Measurements from ENCODE around the gene KCNJ3.

KCNJ3 gene

DNA sequence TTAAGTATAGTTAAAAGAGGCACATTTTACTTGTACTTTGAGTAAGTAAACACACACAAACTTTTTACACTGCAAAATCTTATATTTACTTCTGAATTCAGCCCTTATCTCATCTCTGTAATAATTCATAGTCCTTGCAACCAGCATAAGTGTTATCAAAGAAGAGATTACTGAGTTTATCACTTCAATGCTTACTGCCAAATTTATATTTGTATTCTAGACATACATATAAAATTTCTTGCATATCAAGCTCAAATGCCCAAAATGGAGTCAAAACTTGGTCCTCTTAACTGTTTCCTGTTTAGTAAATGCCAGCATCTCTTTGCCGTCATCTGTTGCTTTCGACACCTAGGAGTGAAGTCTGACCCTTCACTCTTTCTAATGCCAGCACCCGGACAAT lies 21.1 kb upstream of the KCNJ3 start:
- TF ChIP-seq, protein P1, sequence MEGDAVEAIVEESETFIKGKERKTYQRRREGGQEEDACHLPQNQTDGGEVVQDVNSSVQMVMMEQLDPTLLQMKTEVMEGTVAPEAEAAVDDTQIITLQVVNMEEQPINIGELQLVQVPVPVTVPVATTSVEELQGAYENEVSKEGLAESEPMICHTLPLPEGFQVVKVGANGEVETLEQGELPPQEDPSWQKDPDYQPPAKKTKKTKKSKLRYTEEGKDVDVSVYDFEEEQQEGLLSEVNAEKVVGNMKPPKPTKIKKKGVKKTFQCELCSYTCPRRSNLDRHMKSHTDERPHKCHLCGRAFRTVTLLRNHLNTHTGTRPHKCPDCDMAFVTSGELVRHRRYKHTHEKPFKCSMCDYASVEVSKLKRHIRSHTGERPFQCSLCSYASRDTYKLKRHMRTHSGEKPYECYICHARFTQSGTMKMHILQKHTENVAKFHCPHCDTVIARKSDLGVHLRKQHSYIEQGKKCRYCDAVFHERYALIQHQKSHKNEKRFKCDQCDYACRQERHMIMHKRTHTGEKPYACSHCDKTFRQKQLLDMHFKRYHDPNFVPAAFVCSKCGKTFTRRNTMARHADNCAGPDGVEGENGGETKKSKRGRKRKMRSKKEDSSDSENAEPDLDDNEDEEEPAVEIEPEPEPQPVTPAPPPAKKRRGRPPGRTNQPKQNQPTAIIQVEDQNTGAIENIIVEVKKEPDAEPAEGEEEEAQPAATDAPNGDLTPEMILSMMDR (IDR thresholded peaks at IDR 0.05; ENCODE audit: low read depth, low read length, missing control alignments), result no peak
- no peak for DNase-seq (ENCODE audit: low read depth)
- no peak overlapping the region for H3K4me3 ChIP-seq (ENCODE audit: low read depth, low read length)
- in situ Hi-C loops (cut with HindIII; ENCODE audit: low sequenced_read_pairs), result no loop called here

DNA sequence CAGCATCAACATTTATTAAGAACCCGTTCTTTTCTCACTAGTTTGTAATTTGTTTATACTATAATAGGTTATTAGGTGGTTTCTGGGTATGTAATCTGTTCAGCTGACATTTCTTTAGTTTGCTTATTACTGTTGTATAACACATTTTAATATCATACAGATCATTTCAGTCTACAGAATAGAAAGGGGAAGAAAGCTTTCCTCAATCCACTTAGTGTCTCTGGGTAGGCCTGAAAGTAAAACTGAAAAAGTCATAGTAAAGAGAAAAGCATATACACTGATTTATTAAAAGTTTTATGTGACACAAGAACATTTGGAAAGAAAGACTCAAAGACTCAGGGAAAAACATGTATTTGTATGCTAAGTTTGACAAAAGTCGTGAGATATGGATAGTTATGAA lies 16.8 kb upstream of the KCNJ3 start:
- H3K4me3 ChIP-seq (ENCODE audit: low read depth, low read length), result no peak overlapping the region
- in situ Hi-C loops (cut with HindIII; ENCODE audit: low sequenced_read_pairs), result no loop called here
- TF ChIP-seq, protein P1 (IDR thresholded peaks at IDR 0.05; ENCODE audit: low read depth, low read length, missing control alignments), result no peak
- DNase-seq (ENCODE audit: low read depth), result no peak

DNA sequence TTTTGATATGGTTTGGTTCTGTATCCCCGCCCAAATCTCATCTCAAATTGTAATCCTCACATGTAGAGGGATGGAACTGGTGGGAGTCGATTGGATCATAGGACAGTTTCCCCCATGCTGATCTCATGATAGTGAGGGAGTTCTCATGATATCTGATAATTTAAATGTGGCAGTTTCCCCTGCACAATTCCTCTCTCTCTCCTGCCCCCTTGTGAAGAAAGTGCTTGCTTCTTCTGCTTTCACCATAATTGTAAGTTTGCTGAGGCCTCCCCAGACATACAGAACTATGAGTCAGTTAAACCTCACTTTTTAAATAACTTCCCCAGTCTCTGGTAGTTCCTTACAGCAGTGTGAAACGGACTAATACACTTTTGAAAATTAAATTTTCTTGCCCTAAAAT lies 12.3 kb upstream of the KCNJ3 start:
- H3K4me3 ChIP-seq (ENCODE audit: low read depth, low read length), result no peak overlapping the region
- DNase-seq (ENCODE audit: low read depth), result no peak
- TF ChIP-seq, protein P1 (IDR thresholded peaks at IDR 0.05; ENCODE audit: low read depth, low read length, missing control alignments), result no peak
- in situ Hi-C loops (cut with HindIII; ENCODE audit: low sequenced_read_pairs), result no loop called here

DNA sequence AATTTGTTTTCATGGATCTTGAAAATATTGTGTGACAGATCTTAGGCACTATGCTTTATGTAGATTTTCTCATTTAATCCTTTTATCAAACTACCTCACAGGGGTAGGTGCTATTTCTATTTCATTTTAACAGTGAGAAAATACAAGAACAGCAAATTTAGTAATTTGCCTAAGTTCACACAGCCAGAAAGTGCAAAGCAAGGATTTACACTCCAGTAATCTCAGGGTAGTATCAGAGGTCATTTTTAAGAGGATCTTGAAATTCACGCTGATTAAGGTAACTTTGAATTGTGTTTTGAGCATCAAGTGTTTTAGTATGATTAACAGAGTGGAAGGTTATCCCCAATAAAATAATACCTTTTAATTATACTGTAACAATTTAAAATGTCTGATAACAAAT lies 10.1 kb upstream of the KCNJ3 start:
- in situ Hi-C loops (cut with HindIII; ENCODE audit: low sequenced_read_pairs), result no loop called here
- H3K4me3 ChIP-seq (ENCODE audit: low read depth, low read length), result no peak overlapping the region
- TF ChIP-seq, protein P1 (IDR thresholded peaks at IDR 0.05; ENCODE audit: low read depth, low read length, missing control alignments), result no peak
- DNase-seq (ENCODE audit: low read depth), result no peak

DNA sequence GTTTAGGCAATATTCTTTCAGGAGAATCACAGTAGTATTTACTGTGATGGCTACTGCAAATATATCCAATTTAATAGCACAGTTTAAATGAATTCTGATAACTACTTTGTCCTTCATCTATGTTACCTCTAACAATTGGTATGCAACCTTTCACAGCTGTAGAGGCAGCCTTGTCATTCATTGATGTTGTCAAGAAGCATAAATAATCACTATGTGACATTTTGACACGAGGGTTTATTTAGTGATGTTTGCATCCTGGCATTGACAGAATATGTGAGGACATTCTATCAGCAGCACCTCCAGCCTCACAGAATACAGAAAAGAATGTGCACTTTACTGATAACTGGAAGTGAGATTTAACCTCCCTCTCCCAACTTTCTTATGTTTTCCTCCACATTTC lies 9.3 kb upstream of the KCNJ3 start:
- in situ Hi-C loops (cut with HindIII; ENCODE audit: low sequenced_read_pairs), result no loop called here
- DNase-seq (ENCODE audit: low read depth), result no peak
- no peak overlapping the region for H3K4me3 ChIP-seq (ENCODE audit: low read depth, low read length)
- TF ChIP-seq, protein P1 (IDR thresholded peaks at IDR 0.05; ENCODE audit: low read depth, low read length, missing control alignments), result no peak

DNA sequence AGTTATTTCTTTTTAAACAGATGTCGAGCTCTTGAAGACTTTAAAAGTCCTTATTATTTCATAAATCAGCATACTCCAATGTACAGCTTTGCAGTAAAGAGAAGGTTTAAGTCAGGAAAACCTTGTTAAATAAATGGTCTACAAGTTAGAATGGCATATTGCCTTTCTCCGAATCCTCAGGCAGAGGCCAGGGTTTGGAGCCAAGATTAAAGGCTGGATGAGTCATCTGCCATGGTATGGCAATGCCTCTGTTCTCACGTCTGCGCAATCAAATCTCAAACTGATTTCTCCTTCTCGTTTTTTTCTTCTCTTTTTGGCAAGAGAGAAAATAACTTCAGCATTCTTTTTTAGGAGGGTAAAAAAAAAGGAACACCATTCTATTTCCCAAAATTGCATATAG lies 5.6 kb upstream of the KCNJ3 start:
- in situ Hi-C loops (cut with HindIII; ENCODE audit: low sequenced_read_pairs), result no loop called here
- no peak overlapping the region for H3K4me3 ChIP-seq (ENCODE audit: low read depth, low read length)
- TF ChIP-seq, protein P1 (IDR thresholded peaks at IDR 0.05; ENCODE audit: low read depth, low read length, missing control alignments), result no peak
- DNase-seq (ENCODE audit: low read depth), result no peak
